ENCODE measurements around the gene PRR18.

GRCh38 chr6:166318227-166318626 is 10.0 kb upstream of the PRR18 start:
- no peak for TF ChIP-seq POLR2A (IDR thresholded peaks at IDR 0.05)
- no peak for TF ChIP-seq CTCF (IDR thresholded peaks at IDR 0.05)
